Left lobe of liver (tissue), 2 donors: Measurements from ENCODE around the gene FGD5. TPM values are rescaled to one million over a fixed set of nuclear protein-coding genes. Genes with fewer than 3 reads are reported as not detected.

Source experiments
- ATAC-seq: fragments of 200-7000 bp; cut with Tn5 transposase; one replicate; pipeline ENCODE4 v1.9.1; 2020; ENCODE audit warnings: mild to moderate bottlenecking, moderate library complexity
- DNase-seq: peaks from one replicate; pipeline ENCODE4 v3.0.0-alpha.2; 2020; ENCODE audit warnings: low spot score
- total RNA-seq: library from RNA; stranded (reverse); gene quantifications from one replicate; pipeline ENCODE4 v1.2.1, GENCODE V29; 2021
- donor health status: DM: no; HTN: no; CAD: no; lungs with moderate emphysema.
- donor health status: DM: no; HTN: yes; CAD: no.

Gene FGD5
- total RNA-seq, 1 donor from 2014 or later = 4.2 TPM

GRCh38 chr3:14957925-14958324 is 139.2 kb downstream of the FGD5 start:
- DNase-seq (no peak), ATAC-seq (no peak)

- ATAC-seq = no peak
- DNase-seq = no peak
Measured at GRCh38 chr3:14959359-14959943, 140.7 kb downstream of the FGD5 start.

- DNase-seq = no peak
- no peak for ATAC-seq
Measured at GRCh38 chr3:14962762-14963161, 144.0 kb downstream of the FGD5 start.

GRCh38 chr3:14967285-14967684 is 148.5 kb downstream of the FGD5 start:
- ATAC-seq (no peak), DNase-seq (no peak)

- ATAC-seq (no peak), DNase-seq (no peak)
Measured at GRCh38 chr3:14969671-14970070, 150.9 kb downstream of the FGD5 start.

- no peak for ATAC-seq
- no peak for DNase-seq
Measured at GRCh38 chr3:14976317-14976716, 157.6 kb downstream of the FGD5 start.

DNA sequence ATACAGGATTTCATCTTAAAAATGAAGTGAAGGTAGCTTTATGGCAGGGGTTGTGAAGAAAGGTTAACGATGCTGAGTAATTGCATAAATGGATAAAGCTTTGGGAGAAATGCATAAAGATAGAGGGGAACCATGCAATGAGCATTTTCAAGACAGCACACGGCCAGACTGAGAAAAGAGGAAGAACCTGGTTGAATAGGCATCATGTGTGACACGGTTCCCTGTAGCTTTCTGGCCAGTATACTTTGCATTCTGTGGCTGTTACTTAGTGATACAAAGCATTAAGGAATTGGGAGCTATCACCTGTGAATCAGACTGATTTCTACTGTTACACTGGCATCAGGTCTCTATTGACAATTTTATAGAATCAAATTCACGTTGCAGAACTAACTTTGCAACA is 161.9 kb downstream of the FGD5 start:
- DNase-seq = no peak
- no peak for ATAC-seq

Other genes with a start within 250 kb of the FGD5 start
- gene CCDC174, start 167.2 kb upstream of the FGD5 start, total RNA-seq = 6.4 TPM
- gene C3orf20, start 143.8 kb upstream of the FGD5 start, total RNA-seq = 0.13 TPM
- 14.2 TPM for gene NR2C2, start 128.6 kb downstream of the FGD5 start, total RNA-seq
- 56.4 TPM for gene MRPS25, start 246.4 kb downstream of the FGD5 start, total RNA-seq